GM15510 (cell line): ENCODE measurements around the gene ANKRD44.

Experiments used
- POLR2A ChIP-seq: IDR thresholded peaks from 3 replicates; pipeline ENCODE4 v1.6.1; 2011; ENCODE audit warnings: borderline replicate concordance; ENCODE audit not compliant: insufficient read length; ENCODE audit errors: extremely low read depth

The ANKRD44 gene

GRCh38 chr2:197164141-197164754 is 146.3 kb downstream of the ANKRD44 start:
- no peak for TF ChIP-seq POLR2A

DNA sequence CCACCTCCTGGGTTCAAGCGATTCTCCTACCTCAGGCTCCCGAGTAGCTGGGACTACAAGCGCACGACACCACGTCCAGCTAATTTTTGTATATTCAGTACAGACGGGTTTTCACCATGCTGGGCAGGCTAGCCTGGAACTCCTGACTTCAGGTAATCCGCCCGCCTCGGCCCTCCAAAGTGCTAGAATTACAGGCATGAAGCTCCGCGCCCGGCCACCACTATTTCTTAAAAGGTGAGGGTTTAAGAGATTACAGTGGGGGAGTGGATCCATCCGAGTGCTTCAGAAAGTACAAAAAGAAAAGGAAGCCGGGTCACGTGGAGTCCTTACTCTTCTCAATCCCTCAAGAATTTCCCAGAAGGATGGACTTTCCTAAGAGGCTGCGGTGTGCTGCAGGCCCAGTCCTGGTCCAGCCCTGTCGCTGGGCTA is 146.9 kb downstream of the ANKRD44 start:
- TF ChIP-seq POLR2A: no peak

DNA sequence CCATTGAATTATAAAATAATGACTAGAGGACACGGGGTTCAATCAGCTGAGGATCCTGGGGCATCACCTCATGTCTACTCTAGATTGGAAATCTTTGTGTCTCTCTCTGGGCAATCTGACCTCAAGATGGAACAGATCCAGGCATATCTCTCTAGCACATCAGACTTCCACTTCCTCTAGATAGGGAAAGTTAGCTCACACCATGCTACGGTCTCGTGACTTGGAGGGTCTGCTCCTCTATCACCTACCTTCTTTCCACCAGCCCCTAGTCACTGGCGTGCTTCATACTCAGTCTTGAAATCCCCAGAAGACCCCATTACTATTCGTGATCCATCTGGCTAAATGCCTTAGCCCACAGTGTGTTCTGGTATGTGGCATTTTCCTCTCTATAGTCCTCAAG is 148.8 kb downstream of the ANKRD44 start:
- TF ChIP-seq POLR2A: no peak

- no peak for TF ChIP-seq POLR2A
These were observed 150.8 kb downstream of the ANKRD44 start for GRCh38 chr2:197159661-197160211.

DNA sequence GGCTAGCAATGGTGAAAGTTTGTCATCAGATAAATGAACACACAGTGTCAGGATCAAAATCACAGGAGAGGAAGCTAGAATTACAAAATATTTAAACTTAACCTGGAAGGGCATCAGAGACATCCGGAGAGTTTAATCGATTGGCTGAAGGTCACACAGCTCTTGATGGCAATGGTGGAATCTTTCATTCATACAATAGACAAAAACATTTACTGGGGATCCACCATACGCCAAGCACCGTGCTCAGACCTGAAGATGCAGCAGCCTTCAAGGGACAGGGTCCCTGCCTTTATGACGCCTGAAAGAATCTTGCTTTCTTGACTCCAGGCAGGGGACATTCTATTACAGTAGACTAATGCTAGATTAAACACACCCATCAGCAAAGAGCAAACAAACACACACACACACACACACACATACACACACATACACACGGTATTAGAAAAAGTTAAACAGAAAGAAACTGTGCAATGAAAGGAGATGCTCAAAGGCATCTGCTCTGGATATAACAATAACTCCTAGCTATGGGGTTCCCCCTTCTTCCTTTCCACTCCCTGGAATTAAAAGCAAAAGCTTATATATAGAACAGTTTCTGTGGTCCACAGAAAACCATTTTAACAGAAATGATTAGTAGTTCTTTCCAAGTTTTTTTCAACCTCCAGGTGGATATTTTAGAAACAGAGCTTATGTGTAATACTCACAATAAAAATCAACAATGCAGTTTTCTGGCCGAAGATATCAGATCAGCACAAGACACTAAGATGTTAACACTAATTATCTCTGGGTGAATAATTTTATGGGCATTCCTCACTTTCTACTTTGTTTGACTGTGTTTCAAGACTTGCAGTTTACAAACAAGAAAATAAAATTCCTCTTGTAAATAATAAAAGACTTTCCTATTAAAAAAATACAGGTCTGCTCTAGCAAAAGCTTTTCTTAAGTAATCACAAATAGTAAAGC is 151.7 kb downstream of the ANKRD44 start:
- TF ChIP-seq POLR2A: no peak

- TF ChIP-seq POLR2A: no peak
These were observed 152.6 kb downstream of the ANKRD44 start for GRCh38 chr2:197157879-197158537.

GRCh38 chr2:197156771-197157170 is 153.8 kb downstream of the ANKRD44 start:
- TF ChIP-seq POLR2A: no peak

- TF ChIP-seq POLR2A: no peak
These were observed 157.9 kb downstream of the ANKRD44 start for GRCh38 chr2:197152451-197153228.

- TF ChIP-seq POLR2A: no peak
These were observed 161.0 kb downstream of the ANKRD44 start for GRCh38 chr2:197149546-197149945.

- TF ChIP-seq POLR2A: no peak
These were observed 162.2 kb downstream of the ANKRD44 start for GRCh38 chr2:197148401-197148800.

- TF ChIP-seq POLR2A: no peak
These were observed 162.6 kb downstream of the ANKRD44 start for GRCh38 chr2:197147942-197148341.

DNA sequence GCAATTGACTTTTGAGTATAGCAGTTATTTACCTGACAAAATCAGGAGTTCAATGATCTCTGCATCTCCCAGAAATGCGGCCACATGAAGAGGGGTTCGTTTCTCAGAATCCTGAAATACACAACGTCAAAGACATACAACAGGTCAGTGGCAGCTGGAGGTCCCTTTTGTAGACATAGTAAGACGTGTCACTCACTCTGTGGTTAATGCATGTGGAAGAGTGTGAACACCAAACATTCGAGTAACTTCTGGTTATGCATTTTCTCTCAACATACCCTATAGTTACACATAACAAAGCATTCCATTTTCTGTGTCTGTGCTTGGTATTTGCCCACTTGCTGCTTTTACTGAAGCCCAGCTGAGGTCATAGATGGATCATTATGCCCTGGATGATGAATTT is 163.6 kb downstream of the ANKRD44 start:
- TF ChIP-seq POLR2A: no peak

- TF ChIP-seq POLR2A: no peak
These were observed 165.0 kb downstream of the ANKRD44 start for GRCh38 chr2:197145471-197146056.

- no peak for TF ChIP-seq POLR2A
These were observed 166.4 kb downstream of the ANKRD44 start for GRCh38 chr2:197144183-197144582.
